ENCODE results near the gene BTNL9. TPM values are rescaled to one million over a fixed set of nuclear protein-coding genes. Genes with fewer than 3 reads are reported as not detected.
A peak's percentile ranks its signal among the peaks of the same experiment; 100 is the strongest.

Gene BTNL9
- total and polyA plus RNA-seq, 9 of the 15 experiments (the other 6 are each of a cell fraction or from before 2014, with no cell fraction given), result 3.7 to 86.7 (median 29.4) TPM

DNA sequence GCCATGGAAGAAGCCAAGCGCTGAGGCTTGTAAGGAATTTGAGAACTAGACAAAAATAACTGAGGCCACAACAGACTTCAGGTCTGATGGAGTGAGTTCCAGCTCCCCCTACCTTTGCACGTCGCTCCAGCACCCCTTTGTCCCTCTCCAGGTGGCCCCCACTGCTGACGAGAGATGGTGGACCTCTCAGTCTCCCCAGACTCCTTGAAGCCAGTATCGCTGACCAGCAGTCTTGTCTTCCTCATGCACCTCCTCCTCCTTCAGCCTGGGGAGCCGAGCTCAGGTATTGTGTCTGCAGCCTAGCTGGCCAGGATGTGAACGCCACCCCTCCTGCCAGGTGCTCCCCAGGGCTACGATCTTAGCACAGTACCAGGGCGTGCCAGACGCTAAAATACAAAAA lies 5.2 kb downstream of the BTNL9 start (continued):
- TF ChIP-seq, protein P1, sequence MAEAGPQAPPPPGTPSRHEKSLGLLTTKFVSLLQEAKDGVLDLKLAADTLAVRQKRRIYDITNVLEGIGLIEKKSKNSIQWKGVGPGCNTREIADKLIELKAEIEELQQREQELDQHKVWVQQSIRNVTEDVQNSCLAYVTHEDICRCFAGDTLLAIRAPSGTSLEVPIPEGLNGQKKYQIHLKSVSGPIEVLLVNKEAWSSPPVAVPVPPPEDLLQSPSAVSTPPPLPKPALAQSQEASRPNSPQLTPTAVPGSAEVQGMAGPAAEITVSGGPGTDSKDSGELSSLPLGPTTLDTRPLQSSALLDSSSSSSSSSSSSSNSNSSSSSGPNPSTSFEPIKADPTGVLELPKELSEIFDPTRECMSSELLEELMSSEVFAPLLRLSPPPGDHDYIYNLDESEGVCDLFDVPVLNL (CRISPR knock-in tag; IDR thresholded peaks at IDR 0.05; ENCODE audit: low read depth), result no peak
- TF ChIP-seq TCF3 (CRISPR knock-in tag; IDR thresholded peaks at IDR 0.05), result 0 out of 2 replicates have a peak, but pooled peaks have one; percentile 14
- TF ChIP-seq PTBP1 (IDR thresholded peaks at IDR 0.05; ENCODE audit: low read depth, low read length), result no peak
- peak in 1 of 2 experiments; percentile 73; a peak in 2 of 4 replicates for TF ChIP-seq MAZ (CRISPR knock-in tag; conservative IDR thresholded peaks at IDR 0.05 in 1 of 2, IDR thresholded peaks at IDR 0.05 in 1 of 2)
- peak; percentile 25; the same call in 1 of the 2 replicates for TF ChIP-seq MTA3 (IDR thresholded peaks at IDR 0.05; ENCODE audit: borderline replicate concordance)
- TF ChIP-seq ZEB2 (IDR thresholded peaks at IDR 0.05), result peak; percentile 64
- TF ChIP-seq ZNF134 (CRISPR knock-in tag; conservative IDR thresholded peaks at IDR 0.05), result no peak
- peak; percentile 64 for TF ChIP-seq CTBP1 (IDR thresholded peaks at IDR 0.05; ENCODE audit: borderline replicate concordance)
- no peak for TF ChIP-seq RBBP5 (IDR thresholded peaks at IDR 0.05; ENCODE audit: borderline replicate concordance, insufficient read depth, low read length, poor library complexity, severe bottlenecking)
- TF ChIP-seq, protein P2, sequence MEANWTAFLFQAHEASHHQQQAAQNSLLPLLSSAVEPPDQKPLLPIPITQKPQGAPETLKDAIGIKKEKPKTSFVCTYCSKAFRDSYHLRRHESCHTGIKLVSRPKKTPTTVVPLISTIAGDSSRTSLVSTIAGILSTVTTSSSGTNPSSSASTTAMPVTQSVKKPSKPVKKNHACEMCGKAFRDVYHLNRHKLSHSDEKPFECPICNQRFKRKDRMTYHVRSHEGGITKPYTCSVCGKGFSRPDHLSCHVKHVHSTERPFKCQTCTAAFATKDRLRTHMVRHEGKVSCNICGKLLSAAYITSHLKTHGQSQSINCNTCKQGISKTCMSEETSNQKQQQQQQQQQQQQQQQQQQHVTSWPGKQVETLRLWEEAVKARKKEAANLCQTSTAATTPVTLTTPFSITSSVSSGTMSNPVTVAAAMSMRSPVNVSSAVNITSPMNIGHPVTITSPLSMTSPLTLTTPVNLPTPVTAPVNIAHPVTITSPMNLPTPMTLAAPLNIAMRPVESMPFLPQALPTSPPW (CRISPR knock-in tag; IDR thresholded peaks at IDR 0.05), result 0 out of 2 replicates have a peak, but pooled peaks have one; percentile 7
- no peak for TF ChIP-seq MEF2A (IDR thresholded peaks at IDR 0.05; ENCODE audit: control insufficient read depth, low read depth, low read length)
- TF ChIP-seq, protein P3, sequence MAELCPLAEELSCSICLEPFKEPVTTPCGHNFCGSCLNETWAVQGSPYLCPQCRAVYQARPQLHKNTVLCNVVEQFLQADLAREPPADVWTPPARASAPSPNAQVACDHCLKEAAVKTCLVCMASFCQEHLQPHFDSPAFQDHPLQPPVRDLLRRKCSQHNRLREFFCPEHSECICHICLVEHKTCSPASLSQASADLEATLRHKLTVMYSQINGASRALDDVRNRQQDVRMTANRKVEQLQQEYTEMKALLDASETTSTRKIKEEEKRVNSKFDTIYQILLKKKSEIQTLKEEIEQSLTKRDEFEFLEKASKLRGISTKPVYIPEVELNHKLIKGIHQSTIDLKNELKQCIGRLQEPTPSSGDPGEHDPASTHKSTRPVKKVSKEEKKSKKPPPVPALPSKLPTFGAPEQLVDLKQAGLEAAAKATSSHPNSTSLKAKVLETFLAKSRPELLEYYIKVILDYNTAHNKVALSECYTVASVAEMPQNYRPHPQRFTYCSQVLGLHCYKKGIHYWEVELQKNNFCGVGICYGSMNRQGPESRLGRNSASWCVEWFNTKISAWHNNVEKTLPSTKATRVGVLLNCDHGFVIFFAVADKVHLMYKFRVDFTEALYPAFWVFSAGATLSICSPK (IDR thresholded peaks at IDR 0.05; ENCODE audit: borderline replicate concordance), result no peak
- 0 out of 4 replicates have a peak, but pooled peaks of 1 of the 2 experiments have one; percentile 28 for TF ChIP-seq RCOR1 (IDR thresholded peaks at IDR 0.05; ENCODE audit: borderline replicate concordance in 1 of 2, low read depth in 2 of 2, low read length in 2 of 2)
- TF ChIP-seq, protein P4, sequence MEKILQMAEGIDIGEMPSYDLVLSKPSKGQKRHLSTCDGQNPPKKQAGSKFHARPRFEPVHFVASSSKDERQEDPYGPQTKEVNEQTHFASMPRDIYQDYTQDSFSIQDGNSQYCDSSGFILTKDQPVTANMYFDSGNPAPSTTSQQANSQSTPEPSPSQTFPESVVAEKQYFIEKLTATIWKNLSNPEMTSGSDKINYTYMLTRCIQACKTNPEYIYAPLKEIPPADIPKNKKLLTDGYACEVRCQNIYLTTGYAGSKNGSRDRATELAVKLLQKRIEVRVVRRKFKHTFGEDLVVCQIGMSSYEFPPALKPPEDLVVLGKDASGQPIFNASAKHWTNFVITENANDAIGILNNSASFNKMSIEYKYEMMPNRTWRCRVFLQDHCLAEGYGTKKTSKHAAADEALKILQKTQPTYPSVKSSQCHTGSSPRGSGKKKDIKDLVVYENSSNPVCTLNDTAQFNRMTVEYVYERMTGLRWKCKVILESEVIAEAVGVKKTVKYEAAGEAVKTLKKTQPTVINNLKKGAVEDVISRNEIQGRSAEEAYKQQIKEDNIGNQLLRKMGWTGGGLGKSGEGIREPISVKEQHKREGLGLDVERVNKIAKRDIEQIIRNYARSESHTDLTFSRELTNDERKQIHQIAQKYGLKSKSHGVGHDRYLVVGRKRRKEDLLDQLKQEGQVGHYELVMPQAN (IDR thresholded peaks at IDR 0.05; ENCODE audit: borderline replicate concordance), result no peak
- no peak for TF ChIP-seq ZNF79 (CRISPR knock-in tag; IDR thresholded peaks at IDR 0.05; ENCODE audit: low read depth)
- TF ChIP-seq ZNF316 (IDR thresholded peaks at IDR 0.05), result 0 out of 2 replicates have a peak, but pooled peaks have one; percentile 1
- TF ChIP-seq CBFA2T3 (IDR thresholded peaks at IDR 0.05), result peak; percentile 23; the same call in 1 of the 2 replicates
- TF ChIP-seq ZNF695 (CRISPR knock-in tag; IDR thresholded peaks at IDR 0.05), result no peak
- peak in 1 of 2 experiments; percentile 41; a peak in 2 of 4 replicates for TF ChIP-seq RAD21 (CRISPR knock-in tag; conservative IDR thresholded peaks at IDR 0.05 in 1 of 2, IDR thresholded peaks at IDR 0.05 in 1 of 2)
- TF ChIP-seq RBFOX2 (IDR thresholded peaks at IDR 0.05; ENCODE audit: low read depth, low read length), result peak; percentile 44
- TF ChIP-seq MAFG (tag; conservative IDR thresholded peaks at IDR 0.05), result no peak
- no peak for TF ChIP-seq MTA2 (IDR thresholded peaks at IDR 0.05; ENCODE audit: low read depth)
- no peak for TF ChIP-seq FOXJ3 (CRISPR knock-in tag; IDR thresholded peaks at IDR 0.05)
